ENCODE measurements around the gene CSAD.

CSAD gene

GRCh38 chr12:53218551-53219291 is 38.0 kb upstream of the CSAD start:
- TF ChIP-seq CTCF (IDR thresholded peaks at IDR 0.05; ENCODE audit: control extremely low read depth, extremely low read depth, low read depth, missing control alignments): no peak
- ChIA-PET CTCF (interaction anchor here (0.9 to 17.4 kb wide), 14 partner anchors 9 to 152 kb away, joined by 3 to 206 read pairs (median 3); partner anchors contain the start of genes AAAS and ITGB7), POLR2A (interaction anchor here (0.6 to 1.8 kb wide), 4 partner anchors 13 to 77 kb away, joined by 3 to 7 read pairs (median 4); partner anchors contain the start of gene PFDN5)
- DNase-seq (ENCODE audit: extremely low spot score): no peak

GRCh38 chr12:53217931-53218307 is 37.2 kb upstream of the CSAD start:
- ChIA-PET CTCF (interaction anchor here (0.8 to 17.4 kb wide), 8 partner anchors 8 to 127 kb away, joined by 3 to 206 read pairs (median 3); partner anchors contain the start of gene AAAS), POLR2A (no interaction called here)
- DNase-seq (ENCODE audit: extremely low spot score): no peak
- no peak for TF ChIP-seq CTCF (IDR thresholded peaks at IDR 0.05; ENCODE audit: control extremely low read depth, extremely low read depth, low read depth, missing control alignments)

- ChIA-PET CTCF (interaction anchor here (0.7 to 19.5 kb wide), 14 partner anchors 7 to 128 kb away, joined by 3 to 383 read pairs (median 6); partner anchors contain the start of genes AAAS, ESPL1, ITGB7 and MYG1), POLR2A (no interaction called here)
- no peak for DNase-seq (ENCODE audit: extremely low spot score)
- no peak for TF ChIP-seq CTCF (IDR thresholded peaks at IDR 0.05; ENCODE audit: control extremely low read depth, extremely low read depth, low read depth, missing control alignments)
Observed at GRCh38 chr12:53217051-53217930, 36.6 kb upstream of the CSAD start.

GRCh38 chr12:53215497-53215896 is 34.8 kb upstream of the CSAD start:
- DNase-seq (ENCODE audit: extremely low spot score): no peak
- TF ChIP-seq CTCF (IDR thresholded peaks at IDR 0.05; ENCODE audit: control extremely low read depth, extremely low read depth, low read depth, missing control alignments): no peak
- POLR2A ChIA-PET: no interaction called here
- CTCF ChIA-PET: interaction anchor here (1.1 to 19.5 kb wide), 17 partner anchors 8 to 293 kb away, joined by 3 to 383 read pairs (median 7); partner anchors contain the start of genes AAAS, ESPL1, ITGB7 and MYG1

- no peak for TF ChIP-seq CTCF (IDR thresholded peaks at IDR 0.05; ENCODE audit: control extremely low read depth, extremely low read depth, low read depth, missing control alignments)
- CTCF ChIA-PET: interaction anchor here (1.1 to 19.5 kb wide), 24 partner anchors 11 to 294 kb away, joined by 3 to 383 read pairs (median 10); partner anchors contain the start of genes AAAS, CSAD, ESPL1 and MYG1
- POLR2A ChIA-PET: interaction anchor here (0.6 to 0.8 kb wide), 2 partner anchors 71 to 249 kb away, joined by 3 to 4 read pairs; no protein-coding TSS in a partner anchor
- DNase-seq (ENCODE audit: extremely low spot score): no peak
Observed at GRCh38 chr12:53214687-53215455, 34.1 kb upstream of the CSAD start.
